Esophagus squamous epithelium (tissue), 5 donors: ENCODE data around the gene PTPRN2. TPM values are rescaled to one million over a fixed set of nuclear protein-coding genes. Genes with fewer than 3 reads are reported as not detected.

Experiments used
- DNase-seq: peaks from one replicate; lab custom pipeline; 2025; lab: John Stamatoyannopoulos, UW
- H3K27ac ChIP-seq, 4 donors: fragments of 200-600 bp; sonication (generic); one replicate each; pipeline ENCODE4 v1.5.1; 2016 to 2019; ENCODE audit warnings: mild to moderate bottlenecking in 1 of 4
- H3K27me3 ChIP-seq, 4 donors: fragments of 200-600 bp; sonication (generic); 1 replicate in 3 of 4; 2 replicates in 1 of 4; pipeline versions ENCODE4 v1.5.1 to v1.6.0; 2017 to 2021; ENCODE audit warnings: antibody characterized with exemption in 1 of 4
- H3K36me3 ChIP-seq, 3 donors: fragments of 200-600 bp; sonication (generic); one replicate each; pipeline ENCODE4 v1.5.1; 2016 to 2019
- H3K4me1 ChIP-seq, 3 donors: fragments of 200-600 bp; sonication (generic); one replicate each; pipeline ENCODE4 v1.5.1; 2017 to 2019
- H3K4me3 ChIP-seq, 4 donors: fragments of 200-600 bp; sonication (generic); 1 replicate in 3 of 4; 2 replicates in 1 of 4; pipeline ENCODE4 v1.5.1; 2016 to 2019; ENCODE audit warnings: mild to moderate bottlenecking in 2 of 4, moderate library complexity in 1 of 4
- H3K9me3 ChIP-seq, 3 donors: fragments of 200-600 bp; sonication (generic); one replicate each; pipeline ENCODE4 v1.5.1; 2016 to 2019
- CTCF ChIP-seq, 6 experiments: fragments of 450-650 bp in 4 of 6; fragments of 200-600 bp in 2 of 6; sonication (generic) in 2 of 6; IDR thresholded peaks; one replicate each; pipeline ENCODE4 v1.5.1; 2016 to 2019; ENCODE audit warnings: antibody characterized with exemption in 6 of 6, mild to moderate bottlenecking in 4 of 6, moderate library complexity in 4 of 6
- POLR2A ChIP-seq, 4 donors: fragments of 450-650 bp; IDR thresholded peaks; one replicate each; pipeline ENCODE4 v1.6.1; 2017; ENCODE audit warnings: antibody characterized with exemption in 4 of 4, mild to moderate bottlenecking in 4 of 4, moderate library complexity in 3 of 4
- WGBS, 2 donors: methylation state at CpG; one replicate each; pipeline ENCODE4 v1.1.5; 2018; 5-methylcytosine and 5-hydroxymethylcytosine counted together
- intact Hi-C: fragments of 100-400 bp; cut with DNase I; formaldehyde crosslinking; loops from one replicate; pipeline ENCODE4 v1.15.0; 2022
- total RNA-seq, 4 donors: library from RNA; depleted of rRNA; stranded (reverse); fragments of >200 nt; gene quantifications; one replicate each; pipeline ENCODE4 v1.1.0, GENCODE V29; 2016
- donor health status: DM: yes; HTN: yes; CAD: no.

The PTPRN2 gene
- total RNA-seq, 4 donors from 2014 or later = 0.38 to 2.7 (median 1.0) TPM

GRCh38 chr7:158588878-158589442, 1.3 kb upstream of the PTPRN2 start:
- intact Hi-C loops = no loop called here
- Histone ChIP-seq H3K27me3 (peaks cover 0 to 61% (median 12%) of the 10 kb centered on the region in 4 donors), H3K9me3 (peaks cover 0 to 5% (median 0%) of the 10 kb centered on the region in 3 donors), H3K4me3 (no peak overlapping the region), H3K36me3 (no peaks in the 10 kb centered on the region), H3K27ac (no peak overlapping the region), H3K4me1 (peaks cover 15 to 27% (median 16%) of the 10 kb centered on the region in 3 donors)
- DNase-seq = no peak
- no peak for TF ChIP-seq POLR2A (IDR thresholded peaks at IDR 0.05)
- TF ChIP-seq CTCF (IDR thresholded peaks at IDR 0.05) = no peak
- WGBS, 2 donors = 32 to 77% methylated on average over 2 to 11 of the region's 16 CpGs

- intact Hi-C loops = no loop called here
- peaks cover 0 to 68% (median 12%) of the 10 kb centered on the region in 4 donors for H3K27me3 ChIP-seq
- H3K4me3 ChIP-seq = peak overlapping the region; percentile 19 to 51 (median 36)
- peaks cover 15 to 27% (median 16%) of the 10 kb centered on the region in 3 donors for H3K4me1 ChIP-seq
- no peak for DNase-seq
- 34 to 76% methylated on average over 5 to 6 of the region's 63 CpGs for WGBS, 2 donors
- no peak for TF ChIP-seq CTCF (IDR thresholded peaks at IDR 0.05)
- TF ChIP-seq POLR2A (IDR thresholded peaks at IDR 0.05) = no peak
- H3K27ac ChIP-seq = no peak overlapping the region
- no peaks in the 10 kb centered on the region for H3K36me3 ChIP-seq
- H3K9me3 ChIP-seq = peaks cover 0 to 5% (median 0%) of the 10 kb centered on the region in 3 donors
These were observed 658 bp upstream of the PTPRN2 start for GRCh38 chr7:158588085-158588877.

- no peak for TF ChIP-seq POLR2A (IDR thresholded peaks at IDR 0.05)
- 8 to 12% methylated on average over 5 to 12 of the region's 63 CpGs for WGBS, 2 donors
- peaks cover 15 to 27% (median 16%) of the 10 kb centered on the region in 3 donors for H3K4me1 ChIP-seq
- no peaks in the 10 kb centered on the region for H3K36me3 ChIP-seq
- H3K9me3 ChIP-seq = no peaks in the 10 kb centered on the region
- DNase-seq = no peak
- intact Hi-C loops = no loop called here
- H3K27me3 ChIP-seq = peaks cover 0 to 85% (median 12%) of the 10 kb centered on the region in 4 donors
- H3K4me3 ChIP-seq = peak overlapping the region in 2 of 4 donors; percentile 45 to 59
- no peak overlapping the region for H3K27ac ChIP-seq
These were observed 993 bp downstream of the PTPRN2 start for GRCh38 chr7:158586499-158587161.

GRCh38 chr7:158585721-158586498, 1.7 kb downstream of the PTPRN2 start:
- no peak for DNase-seq
- H3K4me3 ChIP-seq = peak overlapping the region in 1 of 4 donors; percentile 59
- peaks cover 15 to 27% (median 16%) of the 10 kb centered on the region in 3 donors for H3K4me1 ChIP-seq
- no peak overlapping the region for H3K27ac ChIP-seq
- intact Hi-C loops = no loop called here
- 36 to 43% methylated on average over 11 to 12 of the region's 17 CpGs for WGBS, 2 donors
- no peaks in the 10 kb centered on the region for H3K9me3 ChIP-seq
- no peak for TF ChIP-seq POLR2A (IDR thresholded peaks at IDR 0.05)
- TF ChIP-seq CTCF (IDR thresholded peaks at IDR 0.05) = no peak
- peaks cover 0 to 92% (median 12%) of the 10 kb centered on the region in 4 donors for H3K27me3 ChIP-seq
- no peaks in the 10 kb centered on the region for H3K36me3 ChIP-seq

- DNase-seq = no peak
- H3K36me3 ChIP-seq = no peaks in the 10 kb centered on the region
- WGBS, 2 donors = 60 to 73% methylated on average over 7 to 8 of the region's 8 CpGs
- TF ChIP-seq POLR2A (IDR thresholded peaks at IDR 0.05) = no peak
- TF ChIP-seq CTCF (IDR thresholded peaks at IDR 0.05) = no peak
- no peak overlapping the region for H3K4me3 ChIP-seq
- H3K9me3 ChIP-seq = peaks cover 0 to 12% (median 0%) of the 10 kb centered on the region in 3 donors
- peaks cover 15 to 27% (median 16%) of the 10 kb centered on the region in 3 donors for H3K4me1 ChIP-seq
- intact Hi-C loops = no loop called here
- peaks cover 0 to 87% (median 12%) of the 10 kb centered on the region in 4 donors for H3K27me3 ChIP-seq
- no peak overlapping the region for H3K27ac ChIP-seq
These were observed 3.2 kb downstream of the PTPRN2 start for GRCh38 chr7:158584407-158584806.
